HEK293 (cell line): ENCODE measurements around the gene NNMT.
A peak's percentile ranks its signal among the peaks of the same experiment; 100 is the strongest.

Experiments
- CTCF ChIA-PET: fragments of 350-600 bp; formaldehyde crosslinking; extraction: SDS; loops from one replicate; lab custom pipeline; 2021; ENCODE audit warnings: antibody characterized with exemption; lab: Yijun Ruan, JAX
- POLR2A ChIA-PET: fragments of 300-600 bp; formaldehyde crosslinking; extraction: SDS; loops from one replicate; lab custom pipeline; 2020; ENCODE audit warnings: antibody characterized with exemption, inconsistent platforms; lab: Yijun Ruan, JAX
- H3K27ac ChIP-seq: fragments of 200-500 bp; sonication (Bioruptor generic); 2 replicates; pipeline ENCODE4 v1.5.1; 2014; ENCODE audit warnings: low read depth, low read length, control low read depth, inconsistent platforms; ENCODE audit errors: extremely low read depth
- H3K36me3 ChIP-seq, 2 experiments: fragments of 200-500 bp in 1 of 2; sonication (Bioruptor generic) in 1 of 2; 1 replicate in 1 of 2; 2 replicates in 1 of 2; pipeline ENCODE4 v1.5.1; 2014 to 2017; ENCODE audit warnings: inconsistent platforms in 2 of 2, low read length in 2 of 2; ENCODE audit not compliant: control insufficient read depth in 2 of 2, insufficient read depth in 1 of 2
- H3K4me1 ChIP-seq: fragments of 200-500 bp; sonication (Bioruptor generic); 2 replicates; pipeline ENCODE4 v1.5.1; 2014; ENCODE audit warnings: mild to moderate bottlenecking, low read length, inconsistent platforms; ENCODE audit not compliant: control insufficient read depth, insufficient read depth
- H3K4me3 ChIP-seq: 2 replicates; pipeline ENCODE4 v1.5.1; 2011; ENCODE audit warnings: low read depth, mild to moderate bottlenecking, control low read depth, low read length, moderate library complexity
- H3K9me3 ChIP-seq: fragments of 200-500 bp; sonication (Bioruptor generic); 2 replicates; pipeline ENCODE4 v1.5.1; 2014; ENCODE audit warnings: low read depth, low read length, inconsistent platforms; ENCODE audit not compliant: control insufficient read depth, insufficient read depth
- KLF7 ChIP-seq: fragments of 450-650 bp; formaldehyde crosslinking; IDR thresholded peaks from 2 replicates; pipeline ENCODE4 v1.5.1; 2016; ENCODE audit warnings: missing biosample characterization, missing genetic modification characterization, borderline replicate concordance
- MZF1 ChIP-seq: fragments of 450-650 bp; formaldehyde crosslinking; IDR thresholded peaks from 2 replicates; pipeline ENCODE4 v1.5.1; 2017; ENCODE audit warnings: missing biosample characterization, missing genetic modification characterization, borderline replicate concordance
- SETDB1 ChIP-seq: IDR thresholded peaks from one replicate; pipeline ENCODE4 v1.6.1; 2017; ENCODE audit warnings: mild to moderate bottlenecking, low read length, moderate library complexity, mixed read lengths; ENCODE audit not compliant: insufficient read length
- SP2 ChIP-seq: fragments of 450-650 bp; formaldehyde crosslinking; IDR thresholded peaks from 2 replicates; pipeline ENCODE4 v1.5.1; 2016; ENCODE audit warnings: missing biosample characterization, missing genetic modification characterization
- ZNF133 ChIP-seq: fragments of 450-650 bp; formaldehyde crosslinking; IDR thresholded peaks from 2 replicates; pipeline ENCODE4 v1.5.1; 2016; ENCODE audit warnings: missing biosample characterization, missing genetic modification characterization
- ZNF19 ChIP-seq: fragments of 450-650 bp; formaldehyde crosslinking; IDR thresholded peaks from 2 replicates; pipeline ENCODE4; 2016; ENCODE audit warnings: missing biosample characterization, missing genetic modification characterization, low read depth
- ZNF324 ChIP-seq: fragments of 450-650 bp; formaldehyde crosslinking; IDR thresholded peaks from 2 replicates; pipeline ENCODE4 v1.5.1; 2016; ENCODE audit warnings: missing biosample characterization, missing genetic modification characterization
- ZNF362 ChIP-seq: fragments of 450-650 bp; formaldehyde crosslinking; IDR thresholded peaks from 2 replicates; pipeline ENCODE4 v1.5.1; 2016; ENCODE audit warnings: missing biosample characterization, missing genetic modification characterization
- ZNF514 ChIP-seq: fragments of 450-650 bp; formaldehyde crosslinking; IDR thresholded peaks from 2 replicates; pipeline ENCODE4 v1.5.1; 2016; ENCODE audit warnings: missing biosample characterization, missing genetic modification characterization
- ZNF518A ChIP-seq: fragments of 450-650 bp; formaldehyde crosslinking; conservative IDR thresholded peaks from 2 replicates; pipeline ENCODE4 v1.5.1; 2016; ENCODE audit warnings: low read depth, missing biosample characterization, missing genetic modification characterization
- ZNF621 ChIP-seq: fragments of 450-650 bp; formaldehyde crosslinking; IDR thresholded peaks from 2 replicates; pipeline ENCODE4 v1.5.1; 2017; ENCODE audit warnings: missing biosample characterization, missing genetic modification characterization
- ZNF626 ChIP-seq: fragments of 450-650 bp; sonication (Bioruptor Pico); formaldehyde crosslinking; IDR thresholded peaks from 2 replicates; pipeline ENCODE4 v1.5.1; 2018; ENCODE audit warnings: missing biosample characterization, missing genetic modification characterization, inconsistent platforms
- ZNF670 ChIP-seq: fragments of 450-650 bp; formaldehyde crosslinking; IDR thresholded peaks from 2 replicates; pipeline ENCODE4 v1.5.1; 2016; ENCODE audit warnings: missing biosample characterization, missing genetic modification characterization, low read depth
- ZSCAN23 ChIP-seq: fragments of 450-650 bp; formaldehyde crosslinking; IDR thresholded peaks from 2 replicates; pipeline ENCODE4 v1.5.1; 2016; ENCODE audit warnings: missing biosample characterization, missing genetic modification characterization
- ZSCAN4 ChIP-seq: fragments of 450-650 bp; formaldehyde crosslinking; IDR thresholded peaks from 2 replicates; pipeline ENCODE4 v1.5.1; 2017; ENCODE audit warnings: missing biosample characterization, missing genetic modification characterization
- TF ChIP-seq, protein P1 (sequence below): fragments of 450-650 bp; formaldehyde crosslinking; IDR thresholded peaks from 2 replicates; pipeline ENCODE4 v1.5.1; 2016; ENCODE audit warnings: missing biosample characterization, missing genetic modification characterization
- TF ChIP-seq, protein P2 (sequence below): fragments of 450-650 bp; formaldehyde crosslinking; IDR thresholded peaks from 2 replicates; pipeline ENCODE4 v1.5.1; 2017; ENCODE audit warnings: missing biosample characterization, missing genetic modification characterization
- TF ChIP-seq, protein P3 (sequence below): fragments of 450-650 bp; formaldehyde crosslinking; IDR thresholded peaks from 2 replicates; pipeline ENCODE4 v1.5.1; 2017; ENCODE audit warnings: missing biosample characterization, missing genetic modification characterization

NNMT gene

GRCh38 chr11:114322934-114323333, 26.7 kb downstream of the NNMT start (continued):
- TF ChIP-seq ZNF518A (tag by site-specific recombination) (no peak), MZF1 (tag by site-specific recombination) (no peak), ZNF621 (no peak), ZNF670 (tag by site-specific recombination) (no peak)

- H3K27ac ChIP-seq: no peak overlapping the region
- CTCF ChIA-PET: interaction anchor here (0.6 to 0.7 kb wide), 2 partner anchors 101 to 419 kb away, joined by 3 to 6 read pairs; no protein-coding TSS in a partner anchor
- TF ChIP-seq KLF7 (tag by site-specific recombination): no peak
- TF ChIP-seq ZNF626 (tag by site-specific recombination): no peak
- TF ChIP-seq, all 188 proteins: peak for 0
- POLR2A ChIA-PET: no interaction called here
- no peaks in the 10 kb centered on the region for H3K9me3 ChIP-seq
- no peaks in the 10 kb centered on the region for H3K36me3 ChIP-seq
- no peak overlapping the region for H3K4me3 ChIP-seq
- H3K4me1 ChIP-seq: no peaks in the 10 kb centered on the region
Measured at GRCh38 chr11:114326151-114326550, 30.0 kb downstream of the NNMT start.

DNA sequence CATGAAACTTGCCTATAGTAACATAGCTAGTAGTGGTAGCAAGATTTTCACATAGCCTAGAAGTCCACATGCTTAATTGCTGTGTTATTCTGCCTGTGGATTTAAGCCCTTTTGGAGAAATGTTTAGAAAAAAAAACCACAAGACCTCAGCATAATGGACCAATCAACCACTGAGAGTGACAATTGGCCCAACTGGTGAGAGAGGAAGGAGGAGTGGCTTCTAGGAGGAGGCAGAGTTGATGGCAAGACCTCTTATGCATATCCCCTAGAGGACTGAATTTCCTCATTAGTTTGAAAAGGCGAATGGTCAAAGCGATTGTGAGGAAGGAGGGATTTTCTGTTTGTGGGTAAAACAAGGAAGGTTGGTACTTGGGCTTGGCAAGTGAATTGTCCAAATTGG, 30.6 kb downstream of the NNMT start:
- TF ChIP-seq ZNF362: no peak
- TF ChIP-seq, protein P1, sequence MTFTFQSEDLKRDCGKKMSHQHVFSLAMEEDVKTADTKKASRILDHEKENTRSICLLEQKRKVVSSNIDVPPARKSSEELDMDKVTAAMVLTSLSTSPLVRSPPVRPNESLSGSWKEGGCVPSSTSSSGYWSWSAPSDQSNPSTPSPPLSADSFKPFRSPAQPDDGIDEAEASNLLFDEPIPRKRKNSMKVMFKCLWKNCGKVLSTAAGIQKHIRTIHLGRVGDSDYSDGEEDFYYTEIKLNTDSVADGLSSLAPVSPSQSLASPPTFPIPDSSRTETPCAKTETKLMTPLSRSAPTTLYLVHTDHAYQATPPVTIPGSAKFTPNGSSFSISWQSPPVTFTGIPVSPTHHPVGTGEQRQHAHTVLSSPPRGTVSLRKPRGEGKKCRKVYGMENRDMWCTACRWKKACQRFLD (tag by site-specific recombination): no peak
- TF ChIP-seq ZNF514: no peak
- TF ChIP-seq ZSCAN4 (tag by site-specific recombination): no peak
- TF ChIP-seq ZNF324 (tag by site-specific recombination): no peak
- H3K4me1 ChIP-seq: no peaks in the 10 kb centered on the region
- POLR2A ChIA-PET: no interaction called here
- no peaks in the 10 kb centered on the region for H3K9me3 ChIP-seq
- CTCF ChIA-PET: interaction anchor here (0.6 kb wide), 2 partner anchors 22 to 419 kb away, joined by 3 to 6 read pairs; no protein-coding TSS in a partner anchor
- H3K27ac ChIP-seq: no peak overlapping the region
- no peaks in the 10 kb centered on the region for H3K36me3 ChIP-seq
- H3K4me3 ChIP-seq: no peak overlapping the region

DNA sequence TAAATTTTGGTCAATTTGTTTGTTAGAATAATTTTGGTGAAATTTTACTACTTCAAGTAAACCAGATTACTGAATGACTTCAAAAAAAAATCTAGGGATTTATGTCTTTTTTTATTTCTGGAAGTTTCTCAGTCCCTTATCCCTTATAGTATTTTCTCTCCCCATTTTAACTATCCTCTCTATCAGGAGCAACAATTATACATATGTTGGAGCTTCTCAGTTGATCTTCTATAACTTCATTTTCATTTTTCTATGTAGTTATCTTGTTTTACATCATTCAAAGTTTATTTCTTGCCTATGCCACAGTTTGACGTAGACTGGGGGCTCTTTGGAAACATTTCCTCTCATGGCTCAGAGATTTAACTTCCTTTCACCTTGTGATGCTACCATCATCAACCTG, 34.2 kb downstream of the NNMT start:
- Histone ChIP-seq H3K27ac (no peak overlapping the region), H3K4me1 (no peaks in the 10 kb centered on the region), H3K9me3 (no peaks in the 10 kb centered on the region), H3K4me3 (no peak overlapping the region), H3K36me3 (no peaks in the 10 kb centered on the region)
- ChIA-PET POLR2A (no interaction called here), CTCF (interaction anchor here (0.9 to 1.1 kb wide), 3 partner anchors 10 to 412 kb away, joined by 3 to 4 read pairs (median 3); no protein-coding TSS in a partner anchor)
- TF ChIP-seq SETDB1 (peak; percentile 89), ZSCAN23 (tag by site-specific recombination) (no peak), ZNF133 (tag by site-specific recombination) (peak; percentile 90), SP2 (tag by site-specific recombination) (no peak), ZNF19 (no peak)
- TF ChIP-seq, protein P2, sequence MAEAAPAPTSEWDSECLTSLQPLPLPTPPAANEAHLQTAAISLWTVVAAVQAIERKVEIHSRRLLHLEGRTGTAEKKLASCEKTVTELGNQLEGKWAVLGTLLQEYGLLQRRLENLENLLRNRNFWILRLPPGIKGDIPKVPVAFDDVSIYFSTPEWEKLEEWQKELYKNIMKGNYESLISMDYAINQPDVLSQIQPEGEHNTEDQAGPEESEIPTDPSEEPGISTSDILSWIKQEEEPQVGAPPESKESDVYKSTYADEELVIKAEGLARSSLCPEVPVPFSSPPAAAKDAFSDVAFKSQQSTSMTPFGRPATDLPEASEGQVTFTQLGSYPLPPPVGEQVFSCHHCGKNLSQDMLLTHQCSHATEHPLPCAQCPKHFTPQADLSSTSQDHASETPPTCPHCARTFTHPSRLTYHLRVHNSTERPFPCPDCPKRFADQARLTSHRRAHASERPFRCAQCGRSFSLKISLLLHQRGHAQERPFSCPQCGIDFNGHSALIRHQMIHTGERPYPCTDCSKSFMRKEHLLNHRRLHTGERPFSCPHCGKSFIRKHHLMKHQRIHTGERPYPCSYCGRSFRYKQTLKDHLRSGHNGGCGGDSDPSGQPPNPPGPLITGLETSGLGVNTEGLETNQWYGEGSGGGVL (tag by site-specific recombination): no peak
- TF ChIP-seq, protein P3, sequence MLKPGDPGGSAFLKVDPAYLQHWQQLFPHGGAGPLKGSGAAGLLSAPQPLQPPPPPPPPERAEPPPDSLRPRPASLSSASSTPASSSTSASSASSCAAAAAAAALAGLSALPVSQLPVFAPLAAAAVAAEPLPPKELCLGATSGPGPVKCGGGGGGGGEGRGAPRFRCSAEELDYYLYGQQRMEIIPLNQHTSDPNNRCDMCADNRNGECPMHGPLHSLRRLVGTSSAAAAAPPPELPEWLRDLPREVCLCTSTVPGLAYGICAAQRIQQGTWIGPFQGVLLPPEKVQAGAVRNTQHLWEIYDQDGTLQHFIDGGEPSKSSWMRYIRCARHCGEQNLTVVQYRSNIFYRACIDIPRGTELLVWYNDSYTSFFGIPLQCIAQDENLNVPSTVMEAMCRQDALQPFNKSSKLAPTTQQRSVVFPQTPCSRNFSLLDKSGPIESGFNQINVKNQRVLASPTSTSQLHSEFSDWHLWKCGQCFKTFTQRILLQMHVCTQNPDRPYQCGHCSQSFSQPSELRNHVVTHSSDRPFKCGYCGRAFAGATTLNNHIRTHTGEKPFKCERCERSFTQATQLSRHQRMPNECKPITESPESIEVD (tag by site-specific recombination): no peak
